Right ventricle myocardium inferior (tissue), 1 donor: ENCODE data around the gene RALGAPA1. TPM values are rescaled to one million over a fixed set of nuclear protein-coding genes. Genes with fewer than 3 reads are reported as not detected.
"Not testable (repeated sequence)": the region's sequence is repeated elsewhere in the genome, so short reads cannot be mapped to it uniquely, and the experiment has no call there.

Experiments
- ATAC-seq: fragments of 200-7000 bp; cut with Tn5 transposase; one replicate; pipeline ENCODE4 v1.9.1; 2020; ENCODE audit warnings: mild to moderate bottlenecking, moderate library complexity
- DNase-seq: peaks from one replicate; pipeline ENCODE4 v3.0.0; 2021; ENCODE audit errors: missing footprints
- intact Hi-C: fragments of 100-400 bp; cut with DNase I; formaldehyde crosslinking; loops from one replicate; pipeline ENCODE4 v1.11.0; 2022
- total RNA-seq: library from RNA; stranded (reverse); fragmentation: NEBNext Ultra II Directional; extraction: Animal tissue kit (Norgen Biotek cat#: 25700); gene quantifications from one replicate; pipeline ENCODE4 v1.2.1, GENCODE V29; 2021
- donor health status: DM: no; HTN: yes; CAD: no; lungs with severe emphysema.

RALGAPA1 gene
- total RNA-seq, 1 donor from 2014 or later: 35.6 TPM

GRCh38 chr14:35779368-35779767, 29.7 kb downstream of the RALGAPA1 start:
- DNase-seq: no peak
- intact Hi-C loops: no loop called here
- ATAC-seq: no peak

- intact Hi-C loops, ATAC-seq, DNase-seq: not testable (repeated sequence)
Measured at GRCh38 chr14:35777550-35777949, 31.5 kb downstream of the RALGAPA1 start.

- ATAC-seq (no peak), DNase-seq (no peak)
- intact Hi-C loops: no loop called here
Measured at GRCh38 chr14:35776823-35777222, 32.3 kb downstream of the RALGAPA1 start.

GRCh38 chr14:35776085-35776484, 33.0 kb downstream of the RALGAPA1 start:
- DNase-seq, ATAC-seq, intact Hi-C loops: not testable (repeated sequence)

GRCh38 chr14:35766700-35767082, 42.4 kb downstream of the RALGAPA1 start:
- intact Hi-C loops: no loop called here
- DNase-seq (no peak), ATAC-seq (no peak)

- no peak for ATAC-seq
- no peak for DNase-seq
- intact Hi-C loops: no loop called here
Measured at GRCh38 chr14:35766036-35766699, 42.9 kb downstream of the RALGAPA1 start.

- ATAC-seq (no peak), DNase-seq (no peak)
- intact Hi-C loops: no loop called here
Measured at GRCh38 chr14:35761922-35762321, 47.2 kb downstream of the RALGAPA1 start.

GRCh38 chr14:35760143-35760542, 49.0 kb downstream of the RALGAPA1 start:
- DNase-seq: no peak
- intact Hi-C loops: no loop called here
- no peak for ATAC-seq

GRCh38 chr14:35758523-35759129, 50.5 kb downstream of the RALGAPA1 start:
- DNase-seq: no peak
- intact Hi-C loops: no loop called here
- ATAC-seq: no peak

- intact Hi-C loops: no loop called here
- ATAC-seq: no peak
- no peak for DNase-seq
Measured at GRCh38 chr14:35754671-35755070, 54.4 kb downstream of the RALGAPA1 start.

GRCh38 chr14:35752380-35752779, 56.7 kb downstream of the RALGAPA1 start:
- intact Hi-C loops: no loop called here
- ATAC-seq (no peak), DNase-seq (no peak)

- no peak for ATAC-seq
- DNase-seq: no peak
- intact Hi-C loops: no loop called here
Measured at GRCh38 chr14:35750202-35750904, 58.7 kb downstream of the RALGAPA1 start.

GRCh38 chr14:35747379-35747778, 61.7 kb downstream of the RALGAPA1 start:
- intact Hi-C loops: no loop called here
- ATAC-seq: no peak
- DNase-seq: no peak

- intact Hi-C loops: no loop called here
- DNase-seq: no peak
Measured at GRCh38 chr14:35742442-35742841, 66.7 kb downstream of the RALGAPA1 start.

GRCh38 chr14:35742032-35742371, 67.1 kb downstream of the RALGAPA1 start:
- intact Hi-C loops: no loop called here
- DNase-seq (no peak), ATAC-seq (no peak)

More at GRCh38 chr14:35742442-35742841, 66.7 kb downstream of the RALGAPA1 start:
- ATAC-seq: no peak

GRCh38 chr14:35741345-35742031, 67.6 kb downstream of the RALGAPA1 start:
- intact Hi-C loops: no loop called here
- no peak for ATAC-seq

GRCh38 chr14:35740215-35740614, 68.9 kb downstream of the RALGAPA1 start:
- intact Hi-C loops: no loop called here
- no peak for DNase-seq
- ATAC-seq: no peak

More at GRCh38 chr14:35741345-35742031, 67.6 kb downstream of the RALGAPA1 start:
- no peak for DNase-seq

- DNase-seq: not testable (repeated sequence)
Measured at GRCh38 chr14:35735163-35735562, 73.9 kb downstream of the RALGAPA1 start.

GRCh38 chr14:35733510-35733909, 75.6 kb downstream of the RALGAPA1 start:
- intact Hi-C loops, ATAC-seq, DNase-seq: not testable (repeated sequence)

More at GRCh38 chr14:35735163-35735562, 73.9 kb downstream of the RALGAPA1 start:
- intact Hi-C loops, ATAC-seq: not testable (repeated sequence)
